ENCODE results near the gene COLEC11. TPM values are rescaled to one million over a fixed set of nuclear protein-coding genes. Genes with fewer than 3 reads are reported as not detected.
"Not testable (repeated sequence)": the region's sequence is repeated elsewhere in the genome, so short reads cannot be mapped to it uniquely, and the experiment has no call there.

The COLEC11 gene
- total RNA-seq, 1 donor from 2014 or later = 0.26 TPM

GRCh38 chr2:3558205-3559014 is 36.5 kb upstream of the COLEC11 start, which contains the start of gene RNASEH1:
Gene RNASEH1 (minus strand): TSS chr2:3558333. CDS start chr2:3558260, 73 bp downstream.
- no peak for FAIRE-seq

GRCh38 chr2:3563521-3563976 is 31.4 kb upstream of the COLEC11 start:
- no peaks in the 10 kb centered on the region for H3K36me3 ChIP-seq (ENCODE audit: control insufficient read depth, insufficient read depth, low read length)
- FAIRE-seq = no peak
- no peak for TF ChIP-seq CTCF (IDR thresholded peaks at IDR 0.05; ENCODE audit: insufficient read depth, low read length, severe bottlenecking)
- no peak overlapping the region for H3K4me3 ChIP-seq (ENCODE audit: low read depth, low read length)
- H3K27me3 ChIP-seq (ENCODE audit: control insufficient read depth, insufficient read depth, low read length) = no peaks in the 10 kb centered on the region
- no peak for DNase-seq (ENCODE audit: low read depth)

More at GRCh38 chr2:3558205-3559014, 36.5 kb upstream of the COLEC11 start, which contains the start of gene RNASEH1:
- peaks cover 9% of the 10 kb centered on the region for H3K36me3 ChIP-seq (ENCODE audit: control insufficient read depth, insufficient read depth, low read length)
- TF ChIP-seq CTCF (IDR thresholded peaks at IDR 0.05; ENCODE audit: insufficient read depth, low read length, severe bottlenecking) = no peak
- no peaks in the 10 kb centered on the region for H3K27me3 ChIP-seq (ENCODE audit: control insufficient read depth, insufficient read depth, low read length)
- DNase-seq (ENCODE audit: low read depth) = peak; percentile 93
- H3K4me3 ChIP-seq (ENCODE audit: low read depth, low read length) = peak within 1 kb of the TSS; percentile 91

GRCh38 chr2:3565117-3565516 is 29.8 kb upstream of the COLEC11 start:
- DNase-seq (ENCODE audit: low read depth) = no peak
- FAIRE-seq = no peak

GRCh38 chr2:3566806-3567205 is 28.1 kb upstream of the COLEC11 start:
- TF ChIP-seq CTCF (IDR thresholded peaks at IDR 0.05; ENCODE audit: insufficient read depth, low read length, severe bottlenecking) = no peak
- DNase-seq (ENCODE audit: low read depth) = no peak
- no peaks in the 10 kb centered on the region for H3K27me3 ChIP-seq (ENCODE audit: control insufficient read depth, insufficient read depth, low read length)

More at GRCh38 chr2:3565117-3565516, 29.8 kb upstream of the COLEC11 start:
- Histone ChIP-seq H3K36me3 (ENCODE audit: control insufficient read depth, insufficient read depth, low read length) (no peaks in the 10 kb centered on the region), H3K27me3 (ENCODE audit: control insufficient read depth, insufficient read depth, low read length) (no peaks in the 10 kb centered on the region), H3K4me3 (ENCODE audit: low read depth, low read length) (no peak overlapping the region)
- TF ChIP-seq CTCF (IDR thresholded peaks at IDR 0.05; ENCODE audit: insufficient read depth, low read length, severe bottlenecking) = no peak

GRCh38 chr2:3569656-3570055 is 25.3 kb upstream of the COLEC11 start:
- H3K4me3 ChIP-seq (ENCODE audit: low read depth, low read length); H3K36me3 ChIP-seq (ENCODE audit: control insufficient read depth, insufficient read depth, low read length); H3K27me3 ChIP-seq (ENCODE audit: control insufficient read depth, insufficient read depth, low read length); FAIRE-seq; DNase-seq (ENCODE audit: low read depth): not testable (repeated sequence)

More at GRCh38 chr2:3566806-3567205, 28.1 kb upstream of the COLEC11 start:
- FAIRE-seq = no peak
- no peaks in the 10 kb centered on the region for H3K36me3 ChIP-seq (ENCODE audit: control insufficient read depth, insufficient read depth, low read length)
- no peak overlapping the region for H3K4me3 ChIP-seq (ENCODE audit: low read depth, low read length)

GRCh38 chr2:3571284-3571683 is 23.6 kb upstream of the COLEC11 start:
- no peak for TF ChIP-seq CTCF (IDR thresholded peaks at IDR 0.05; ENCODE audit: insufficient read depth, low read length, severe bottlenecking)
- Histone ChIP-seq H3K27me3 (ENCODE audit: control insufficient read depth, insufficient read depth, low read length) (no peaks in the 10 kb centered on the region), H3K4me3 (ENCODE audit: low read depth, low read length) (no peak overlapping the region), H3K36me3 (ENCODE audit: control insufficient read depth, insufficient read depth, low read length) (no peaks in the 10 kb centered on the region)
- no peak for DNase-seq (ENCODE audit: low read depth)
- no peak for FAIRE-seq
